ENCODE data around the gene SPPL3.

DNA sequence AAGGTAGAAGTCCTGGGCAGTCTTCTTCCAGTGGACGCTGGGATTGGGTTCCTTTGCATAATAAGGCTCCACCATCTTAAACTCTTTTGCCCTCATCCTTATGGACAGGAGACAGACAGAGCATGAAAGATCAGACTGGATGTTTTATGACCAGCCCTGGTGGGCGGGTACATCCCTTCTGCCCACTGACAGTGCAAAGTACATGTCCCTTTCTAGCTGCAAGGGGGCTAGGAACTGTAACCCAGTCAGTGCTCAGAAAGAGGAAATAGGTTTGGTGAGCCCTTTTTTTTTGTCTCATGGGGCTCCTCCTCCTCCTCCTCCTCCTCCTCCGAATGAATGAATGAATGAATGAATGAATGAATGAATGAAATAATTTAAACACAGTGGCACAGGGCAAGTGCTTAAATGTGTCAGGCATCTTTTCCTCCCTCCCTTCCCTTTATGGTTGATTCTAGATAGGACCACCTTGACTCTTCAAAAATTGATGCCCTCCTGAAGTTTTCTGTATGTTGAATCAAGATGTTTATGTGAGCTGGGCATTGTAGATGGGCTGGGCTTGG is 37.8 kb upstream of the SPPL3 start:
- TF ChIP-seq, protein P1, sequence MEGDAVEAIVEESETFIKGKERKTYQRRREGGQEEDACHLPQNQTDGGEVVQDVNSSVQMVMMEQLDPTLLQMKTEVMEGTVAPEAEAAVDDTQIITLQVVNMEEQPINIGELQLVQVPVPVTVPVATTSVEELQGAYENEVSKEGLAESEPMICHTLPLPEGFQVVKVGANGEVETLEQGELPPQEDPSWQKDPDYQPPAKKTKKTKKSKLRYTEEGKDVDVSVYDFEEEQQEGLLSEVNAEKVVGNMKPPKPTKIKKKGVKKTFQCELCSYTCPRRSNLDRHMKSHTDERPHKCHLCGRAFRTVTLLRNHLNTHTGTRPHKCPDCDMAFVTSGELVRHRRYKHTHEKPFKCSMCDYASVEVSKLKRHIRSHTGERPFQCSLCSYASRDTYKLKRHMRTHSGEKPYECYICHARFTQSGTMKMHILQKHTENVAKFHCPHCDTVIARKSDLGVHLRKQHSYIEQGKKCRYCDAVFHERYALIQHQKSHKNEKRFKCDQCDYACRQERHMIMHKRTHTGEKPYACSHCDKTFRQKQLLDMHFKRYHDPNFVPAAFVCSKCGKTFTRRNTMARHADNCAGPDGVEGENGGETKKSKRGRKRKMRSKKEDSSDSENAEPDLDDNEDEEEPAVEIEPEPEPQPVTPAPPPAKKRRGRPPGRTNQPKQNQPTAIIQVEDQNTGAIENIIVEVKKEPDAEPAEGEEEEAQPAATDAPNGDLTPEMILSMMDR (IDR thresholded peaks at IDR 0.05 in 2 of 3, conservative IDR thresholded peaks at IDR 0.05 in 1 of 3; ENCODE audit: borderline replicate concordance in 1 of 3, insufficient read depth in 1 of 3, low read depth in 2 of 3, low read length in 2 of 3): no peak
- TF ChIP-seq SP1 (IDR thresholded peaks at IDR 0.05; ENCODE audit: low read depth) (no peak), POLR2AphosphoS5 (IDR thresholded peaks at IDR 0.05; ENCODE audit: low read depth, low read length) (no peak), EZH2phosphoT487 (IDR thresholded peaks at IDR 0.05; ENCODE audit: borderline replicate concordance) (no peak), POLR2A (IDR thresholded peaks at IDR 0.05; ENCODE audit: borderline replicate concordance, extremely low read depth, insufficient read depth, insufficient read length) (no peak), CEBPB (IDR thresholded peaks at IDR 0.05; ENCODE audit: low read depth) (no peak), EZH2 (IDR thresholded peaks at IDR 0.05) (no peak), ZNF274 (IDR thresholded peaks at IDR 0.05; ENCODE audit: low read depth, low read length) (no peak), RAD21 (IDR thresholded peaks at IDR 0.05; ENCODE audit: low read depth) (no peak), ELF1 (IDR thresholded peaks at IDR 0.05; ENCODE audit: borderline replicate concordance, low read depth) (no peak), SIN3A (IDR thresholded peaks at IDR 0.05; ENCODE audit: low read depth) (no peak)
- TF ChIP-seq, protein P2, sequence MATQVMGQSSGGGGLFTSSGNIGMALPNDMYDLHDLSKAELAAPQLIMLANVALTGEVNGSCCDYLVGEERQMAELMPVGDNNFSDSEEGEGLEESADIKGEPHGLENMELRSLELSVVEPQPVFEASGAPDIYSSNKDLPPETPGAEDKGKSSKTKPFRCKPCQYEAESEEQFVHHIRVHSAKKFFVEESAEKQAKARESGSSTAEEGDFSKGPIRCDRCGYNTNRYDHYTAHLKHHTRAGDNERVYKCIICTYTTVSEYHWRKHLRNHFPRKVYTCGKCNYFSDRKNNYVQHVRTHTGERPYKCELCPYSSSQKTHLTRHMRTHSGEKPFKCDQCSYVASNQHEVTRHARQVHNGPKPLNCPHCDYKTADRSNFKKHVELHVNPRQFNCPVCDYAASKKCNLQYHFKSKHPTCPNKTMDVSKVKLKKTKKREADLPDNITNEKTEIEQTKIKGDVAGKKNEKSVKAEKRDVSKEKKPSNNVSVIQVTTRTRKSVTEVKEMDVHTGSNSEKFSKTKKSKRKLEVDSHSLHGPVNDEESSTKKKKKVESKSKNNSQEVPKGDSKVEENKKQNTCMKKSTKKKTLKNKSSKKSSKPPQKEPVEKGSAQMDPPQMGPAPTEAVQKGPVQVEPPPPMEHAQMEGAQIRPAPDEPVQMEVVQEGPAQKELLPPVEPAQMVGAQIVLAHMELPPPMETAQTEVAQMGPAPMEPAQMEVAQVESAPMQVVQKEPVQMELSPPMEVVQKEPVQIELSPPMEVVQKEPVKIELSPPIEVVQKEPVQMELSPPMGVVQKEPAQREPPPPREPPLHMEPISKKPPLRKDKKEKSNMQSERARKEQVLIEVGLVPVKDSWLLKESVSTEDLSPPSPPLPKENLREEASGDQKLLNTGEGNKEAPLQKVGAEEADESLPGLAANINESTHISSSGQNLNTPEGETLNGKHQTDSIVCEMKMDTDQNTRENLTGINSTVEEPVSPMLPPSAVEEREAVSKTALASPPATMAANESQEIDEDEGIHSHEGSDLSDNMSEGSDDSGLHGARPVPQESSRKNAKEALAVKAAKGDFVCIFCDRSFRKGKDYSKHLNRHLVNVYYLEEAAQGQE (IDR thresholded peaks at IDR 0.05; ENCODE audit: low read depth): no peak

Data from HCT116 (cell line).